ACC112 (cell line): Measurements from ENCODE around the gene NSUN7.
"Not testable (repeated sequence)": the region's sequence is repeated elsewhere in the genome, so short reads cannot be mapped to it uniquely, and the experiment has no call there.

Experiments used
- H2AFZ ChIP-seq: fragments of 200-600 bp; sonication (generic); one replicate; pipeline ENCODE4 v1.6.0; 2017; ENCODE audit warnings: antibody characterized with exemption, low read length; ENCODE audit not compliant: unreplicated experiment
- H3K27ac ChIP-seq: fragments of 200-600 bp; sonication (generic); 2 replicates; pipeline ENCODE4 v1.5.1; 2014; ENCODE audit warnings: low read depth, mild to moderate bottlenecking, antibody characterized with exemption, low read length, moderate library complexity
- H3K27me3 ChIP-seq: fragments of 200-600 bp; sonication (generic); 2 replicates; pipeline ENCODE4 v1.6.1; 2014; ENCODE audit warnings: mild to moderate bottlenecking, antibody characterized with exemption, low read length, moderate library complexity, mixed read lengths; ENCODE audit not compliant: insufficient read depth
- H3K36me3 ChIP-seq: fragments of 200-600 bp; sonication (generic); 2 replicates; pipeline ENCODE4 v1.6.1; 2016; ENCODE audit warnings: mild to moderate bottlenecking, antibody characterized with exemption, low read length, moderate library complexity, mixed read lengths; ENCODE audit not compliant: insufficient read depth
- H3K4me1 ChIP-seq: fragments of 200-600 bp; sonication (generic); one replicate; pipeline ENCODE4 v1.6.1; 2016; ENCODE audit warnings: low read length, mixed read lengths; ENCODE audit not compliant: insufficient read depth, unreplicated experiment, control insufficient read depth
- H3K4me3 ChIP-seq: fragments of 200-600 bp; sonication (generic); 2 replicates; pipeline ENCODE4 v1.5.1; 2014; ENCODE audit warnings: mild to moderate bottlenecking, low read depth, low read length
- H3K79me2 ChIP-seq: fragments of 200-600 bp; sonication (generic); one replicate; pipeline ENCODE4 v1.6.0; 2016; ENCODE audit warnings: low read length; ENCODE audit not compliant: control insufficient read depth, unreplicated experiment, insufficient read depth

The NSUN7 gene, protein sequence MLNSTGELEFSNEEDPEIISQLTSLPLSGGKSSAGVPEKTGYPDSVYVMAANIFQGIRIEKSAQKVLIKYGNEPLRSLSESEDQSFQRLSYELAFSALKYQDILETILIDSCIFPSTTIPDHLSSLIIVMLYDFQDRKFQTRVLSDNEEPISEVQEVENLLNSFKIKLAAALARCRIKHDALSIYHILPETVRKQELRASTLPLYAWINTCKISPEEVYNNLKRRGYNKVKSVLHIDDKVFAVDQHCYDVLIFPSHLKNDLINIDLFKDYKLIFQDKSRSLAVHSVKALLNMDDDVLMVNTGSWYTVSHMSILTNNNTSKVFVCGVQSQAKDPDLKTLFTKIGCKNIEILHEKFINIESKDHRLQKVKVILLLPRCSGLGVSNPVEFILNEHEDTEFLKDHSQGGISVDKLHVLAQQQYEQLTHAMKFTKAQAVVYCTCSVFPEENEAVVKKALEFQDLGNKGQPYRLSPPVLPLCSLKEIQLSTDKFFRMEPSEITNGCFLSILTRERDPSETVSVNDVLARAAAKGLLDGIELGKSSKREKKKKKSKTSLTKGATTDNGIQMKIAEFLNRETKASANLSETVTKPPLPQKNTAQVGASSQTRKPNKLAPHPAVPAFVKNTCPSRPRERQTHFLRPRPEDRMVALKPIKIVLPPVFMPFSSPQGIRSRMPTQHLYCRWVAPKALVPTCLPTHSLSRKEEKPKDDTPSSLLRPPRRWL

DNA sequence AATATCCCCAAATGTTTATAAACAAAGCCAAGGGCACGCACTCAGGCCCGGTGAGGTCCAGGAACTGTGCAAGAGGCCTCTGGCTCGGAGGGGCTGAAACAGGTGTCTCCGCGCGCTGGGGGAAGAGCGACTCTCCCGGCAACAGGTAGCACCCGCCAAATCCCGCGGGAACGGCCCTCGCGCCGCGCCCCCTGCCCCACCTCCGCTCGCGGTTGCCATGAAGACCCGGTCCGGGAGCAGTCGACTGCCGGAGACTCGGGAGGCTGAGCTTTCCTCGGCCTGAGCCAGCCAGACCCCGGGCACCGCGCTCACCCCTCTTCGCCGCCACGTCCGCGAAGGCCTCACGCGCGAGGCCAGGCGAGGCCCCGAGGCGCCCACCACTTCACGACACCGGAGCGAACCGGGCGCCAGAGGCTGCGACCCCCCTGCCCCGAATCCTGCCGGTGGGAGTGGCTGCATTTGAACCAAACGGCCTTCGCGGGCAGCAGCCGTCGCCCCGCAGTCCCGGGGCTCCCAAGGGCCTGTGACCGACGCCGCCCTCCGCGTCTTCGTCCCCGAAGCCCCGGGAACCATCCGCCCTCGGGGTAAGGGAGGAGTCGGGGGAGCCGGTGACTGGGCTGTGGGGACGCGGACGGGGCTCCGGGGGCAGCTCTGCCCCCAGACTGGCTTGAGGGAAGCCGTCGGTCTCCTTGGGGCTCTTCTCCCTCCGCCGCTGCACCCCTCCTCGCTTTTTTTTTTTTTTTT is at the start of gene NSUN7:
Gene NSUN7, plus strand, starts transcription at position 239 of the 744 bp plus-strand sequence. CDS start 739 bp downstream, outside the sequence.
- Histone ChIP-seq H3K36me3 (no peaks in the 10 kb centered on the region), H2AFZ (peak within 1 kb of the TSS; percentile 65), H3K4me1 (no peaks in the 10 kb centered on the region), H3K4me3 (peak within 1 kb of the TSS; percentile 69), H3K27me3 (peaks cover 31% of the 10 kb centered on the region), H3K79me2 (no peaks in the 10 kb centered on the region), H3K27ac (no peak within 1 kb of the TSS)

DNA sequence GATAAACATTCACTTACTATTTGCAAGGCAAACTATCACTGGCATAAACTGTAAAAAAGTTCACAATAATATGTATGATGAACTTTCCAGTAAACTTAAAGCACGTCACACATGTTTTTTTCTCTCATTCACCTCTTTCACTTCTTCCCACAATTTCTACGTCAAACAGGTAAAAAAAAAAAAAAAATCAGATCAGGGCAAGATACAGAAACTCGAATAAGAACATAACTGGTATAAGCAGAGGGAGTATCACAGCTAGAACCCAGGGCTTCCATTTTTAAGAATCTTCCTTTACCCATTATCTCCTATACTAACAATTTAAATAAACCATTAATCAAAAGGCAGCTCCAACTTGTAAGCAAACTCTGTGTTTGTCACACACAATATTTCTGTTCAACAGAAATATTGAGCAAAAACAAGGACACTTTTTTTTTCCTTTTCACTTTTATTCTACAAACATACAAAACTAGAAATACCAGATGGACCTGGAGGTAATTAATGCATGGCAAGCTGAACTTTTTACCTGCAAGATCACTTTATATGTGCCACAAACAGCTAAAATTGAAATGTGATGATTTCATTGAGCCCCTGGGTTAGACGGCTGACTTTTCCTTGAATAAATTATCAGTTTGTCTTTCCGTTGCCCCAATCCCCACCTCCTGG is 47.5 kb upstream of the NSUN7 start:
- Histone ChIP-seq H3K27me3 (no peaks in the 10 kb centered on the region), H3K4me1 (no peaks in the 10 kb centered on the region), H3K36me3 (no peaks in the 10 kb centered on the region), H3K4me3 (no peak overlapping the region), H3K79me2 (no peaks in the 10 kb centered on the region), H2AFZ (no peak overlapping the region), H3K27ac (no peak overlapping the region)

DNA sequence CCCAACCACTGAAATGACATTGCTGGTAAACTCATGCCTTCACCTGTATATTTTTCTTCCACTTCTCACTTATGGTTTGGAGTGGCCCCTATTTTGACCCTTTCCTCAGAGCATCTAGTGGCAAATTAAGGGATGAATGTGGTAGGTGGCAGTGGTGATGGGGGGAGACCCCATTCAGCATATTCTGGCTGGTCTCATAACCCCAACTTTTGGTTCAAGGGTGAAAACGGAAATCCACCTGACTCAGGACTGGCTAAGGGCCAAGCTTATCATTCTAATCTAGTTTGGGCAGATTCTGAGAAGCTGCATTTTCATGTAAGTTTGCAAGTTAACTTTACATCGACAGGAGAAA is 47.0 kb upstream of the NSUN7 start:
- H3K27me3 ChIP-seq, result no peaks in the 10 kb centered on the region
- H3K27ac ChIP-seq, result no peak overlapping the region
- no peak overlapping the region for H3K4me3 ChIP-seq
- no peak overlapping the region for H2AFZ ChIP-seq
- H3K36me3 ChIP-seq, result no peaks in the 10 kb centered on the region
- no peaks in the 10 kb centered on the region for H3K79me2 ChIP-seq
- no peaks in the 10 kb centered on the region for H3K4me1 ChIP-seq

DNA sequence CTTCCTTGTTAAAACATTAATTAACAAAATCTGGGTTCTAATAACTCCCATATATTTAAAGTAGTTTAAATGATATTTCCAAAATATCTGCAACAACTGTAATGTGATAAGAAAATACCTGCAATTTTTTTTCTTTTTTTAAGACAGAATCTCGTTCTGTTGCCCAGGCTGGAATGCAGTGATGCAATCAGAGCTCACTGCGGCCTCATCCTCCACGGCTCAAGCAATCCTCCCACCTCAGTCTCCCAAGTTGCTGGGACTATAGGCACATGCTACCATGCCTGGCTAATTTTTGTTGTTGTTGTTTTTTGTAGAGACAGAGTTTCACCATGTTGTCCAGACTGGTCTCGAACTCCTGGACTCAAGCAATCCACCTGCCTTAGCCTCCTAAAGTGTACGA is 45.7 kb upstream of the NSUN7 start:
- Histone ChIP-seq H3K4me1 (no peaks in the 10 kb centered on the region), H2AFZ (no peak overlapping the region), H3K36me3 (no peaks in the 10 kb centered on the region), H3K4me3 (no peak overlapping the region), H3K27ac (no peak overlapping the region), H3K27me3 (no peaks in the 10 kb centered on the region), H3K79me2 (no peaks in the 10 kb centered on the region)

DNA sequence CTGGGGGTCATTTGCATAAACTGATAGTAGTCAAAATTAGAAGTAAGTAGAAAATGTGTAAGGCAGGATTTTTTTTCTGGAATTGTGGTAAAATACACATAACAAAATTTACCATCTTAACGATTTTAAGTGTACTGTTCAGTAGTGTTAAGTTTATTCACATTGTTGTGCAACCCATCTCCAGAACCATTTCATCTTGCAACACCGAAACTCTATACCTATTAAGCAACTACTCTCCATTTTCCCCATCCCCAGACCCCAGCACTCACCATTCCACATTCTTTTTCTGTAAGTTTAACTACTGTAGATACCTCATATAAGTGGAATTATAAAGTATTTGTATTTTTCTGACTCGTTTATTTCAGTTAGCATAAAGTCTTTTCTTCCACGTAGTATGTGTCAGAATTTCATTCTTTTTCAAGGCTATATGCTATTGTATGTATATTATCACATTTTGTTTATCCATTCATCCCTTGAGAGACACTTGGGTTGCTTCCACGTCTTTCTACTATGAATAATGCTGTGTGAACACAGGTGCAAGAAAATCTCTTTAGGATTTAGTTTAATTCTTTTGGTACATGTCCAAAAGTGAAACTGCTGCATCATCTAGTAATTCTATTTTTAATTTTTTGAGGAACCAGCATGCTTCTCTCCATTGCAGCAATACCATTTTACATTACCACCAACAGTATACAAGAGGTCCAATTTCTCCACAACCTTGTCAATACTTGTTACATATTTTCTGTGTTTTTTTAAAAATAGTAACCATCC is 39.1 kb upstream of the NSUN7 start:
- H2AFZ ChIP-seq, result peak overlapping the region; percentile 17
- peak overlapping the region; percentile 38; the same call in 1 of the 2 replicates for H3K4me3 ChIP-seq
- no peaks in the 10 kb centered on the region for H3K27me3 ChIP-seq
- peak overlapping the region; percentile 20; the same call in 1 of the 2 replicates for H3K27ac ChIP-seq
- no peaks in the 10 kb centered on the region for H3K79me2 ChIP-seq
- H3K4me1 ChIP-seq, result peaks cover 11% of the 10 kb centered on the region
- H3K36me3 ChIP-seq, result no peaks in the 10 kb centered on the region

DNA sequence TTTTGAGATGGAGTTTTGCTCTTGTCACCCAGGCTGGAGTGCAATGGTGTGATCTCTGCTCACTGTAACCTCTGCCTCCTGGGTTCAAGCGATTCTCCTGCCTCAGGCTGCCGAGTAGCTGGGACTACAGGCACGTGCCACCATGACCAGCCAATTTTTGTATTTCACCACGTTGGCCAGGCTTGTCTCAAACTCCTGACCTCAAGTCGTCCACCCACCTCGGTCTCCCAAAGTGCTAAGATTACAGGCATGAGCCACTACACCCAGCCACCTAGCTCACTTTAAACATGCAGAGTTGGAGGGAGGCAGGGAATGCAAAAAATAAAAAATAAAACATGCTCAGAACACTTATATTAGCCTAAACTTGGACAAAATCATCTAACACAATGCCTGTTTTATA is 36.8 kb upstream of the NSUN7 start:
- H3K36me3 ChIP-seq, H3K4me3 ChIP-seq, H2AFZ ChIP-seq, H3K79me2 ChIP-seq, H3K27ac ChIP-seq, H3K27me3 ChIP-seq: not testable (repeated sequence)
- peaks cover 11% of the 10 kb centered on the region for H3K4me1 ChIP-seq

DNA sequence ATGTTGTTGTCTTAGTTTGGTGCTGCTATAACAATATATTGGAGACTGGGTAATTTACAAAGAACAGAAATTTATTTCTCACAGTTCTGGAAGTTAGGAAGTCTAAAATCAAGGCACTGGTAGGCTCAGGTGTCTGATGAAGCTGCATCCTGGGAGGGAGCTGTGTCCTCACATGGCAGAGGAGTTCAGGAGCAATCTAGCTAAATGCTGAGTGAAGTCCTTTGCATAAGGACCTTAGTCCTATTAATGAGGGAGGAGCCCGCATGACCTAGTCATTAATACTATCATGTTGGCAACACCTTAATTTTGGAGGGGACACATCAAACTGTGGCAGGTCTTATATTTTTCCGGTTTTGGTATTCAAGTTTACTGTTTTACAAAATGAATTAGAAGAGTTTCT is 36.0 kb upstream of the NSUN7 start:
- Histone ChIP-seq H2AFZ (no peak overlapping the region), H3K4me1 (peaks cover 11% of the 10 kb centered on the region), H3K27ac (no peak overlapping the region), H3K27me3 (no peaks in the 10 kb centered on the region), H3K79me2 (no peaks in the 10 kb centered on the region), H3K36me3 (no peaks in the 10 kb centered on the region), H3K4me3 (no peak overlapping the region)

DNA sequence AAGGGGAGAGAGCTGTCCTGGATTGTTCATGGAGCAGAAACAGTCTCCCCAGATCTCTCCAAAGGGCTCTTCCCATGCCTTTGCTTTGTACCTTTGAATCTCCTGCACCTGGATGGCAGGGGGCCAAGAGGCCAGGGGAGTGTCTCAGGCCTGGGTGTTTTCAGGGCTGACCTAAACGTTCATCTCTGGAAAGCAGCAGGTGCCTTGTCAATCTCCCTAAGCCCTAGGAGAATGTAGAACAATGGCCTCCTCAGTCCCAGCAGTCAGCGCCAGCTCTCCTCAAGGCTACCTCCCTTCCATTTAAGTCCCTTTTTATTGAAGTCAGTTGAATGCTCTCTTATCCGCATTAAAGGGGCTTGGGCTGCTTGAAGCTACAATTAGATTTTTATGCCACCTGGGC is 31.2 kb upstream of the NSUN7 start:
- no peak overlapping the region for H2AFZ ChIP-seq

DNA sequence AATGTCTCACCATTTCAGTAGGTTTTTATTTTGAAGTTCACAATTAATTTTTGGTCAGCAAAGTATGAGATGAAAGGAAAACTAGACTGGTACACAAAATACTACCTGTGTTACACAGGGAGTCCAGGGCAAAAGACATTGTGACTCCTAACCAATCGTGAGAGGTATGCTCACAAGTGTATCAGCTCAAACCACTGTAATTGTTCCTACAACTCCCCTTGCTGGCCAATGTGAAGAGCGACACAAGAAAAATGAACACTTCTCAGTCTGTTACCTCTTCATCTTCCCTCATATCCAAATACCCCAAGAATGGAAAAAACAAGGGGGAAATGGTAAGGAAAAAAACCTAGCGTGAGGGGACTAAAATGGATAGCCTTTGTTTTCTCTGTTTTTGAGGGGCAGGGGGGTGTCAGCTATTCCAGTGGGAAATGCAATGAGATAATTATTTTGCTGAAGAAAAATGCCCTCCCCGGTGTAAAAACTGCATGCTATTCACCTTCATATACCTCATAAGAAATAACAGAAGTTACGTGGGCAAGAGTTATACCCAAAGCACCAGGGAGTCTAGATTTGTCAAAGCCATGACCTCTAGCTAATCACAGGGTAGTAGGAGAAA is 30.6 kb upstream of the NSUN7 start:
- H2AFZ ChIP-seq, result no peak overlapping the region
- no peak overlapping the region for H3K27ac ChIP-seq
- H3K27me3 ChIP-seq, result peaks cover 6% of the 10 kb centered on the region
- no peaks in the 10 kb centered on the region for H3K4me1 ChIP-seq
- no peaks in the 10 kb centered on the region for H3K79me2 ChIP-seq
- H3K36me3 ChIP-seq, result no peaks in the 10 kb centered on the region
- no peak overlapping the region for H3K4me3 ChIP-seq

More for the DNA sequence above, 31.2 kb upstream of the NSUN7 start:
- Histone ChIP-seq H3K79me2 (no peaks in the 10 kb centered on the region), H3K4me1 (no peaks in the 10 kb centered on the region), H3K27ac (no peak overlapping the region), H3K27me3 (peaks cover 6% of the 10 kb centered on the region), H3K36me3 (no peaks in the 10 kb centered on the region), H3K4me3 (no peak overlapping the region)
